Activated gamma-delta T cell treated with anti-CD3 and anti-CD28 coated beads, Interleukin-2, amount 50 U/mL, for 16 hours (primary cell): Measurements from ENCODE around the gene ABCC4.

Experiments
- DNase-seq: peaks from one replicate; pipeline ENCODE4 v3.0.0-alpha.2; 2020; ENCODE audit warnings: low read depth

The ABCC4 gene

GRCh38 chr13:95160112-95160906 is 140.9 kb downstream of the ABCC4 start:
- no peak for DNase-seq

GRCh38 chr13:95159458-95159857 is 141.8 kb downstream of the ABCC4 start:
- DNase-seq: no peak

DNA sequence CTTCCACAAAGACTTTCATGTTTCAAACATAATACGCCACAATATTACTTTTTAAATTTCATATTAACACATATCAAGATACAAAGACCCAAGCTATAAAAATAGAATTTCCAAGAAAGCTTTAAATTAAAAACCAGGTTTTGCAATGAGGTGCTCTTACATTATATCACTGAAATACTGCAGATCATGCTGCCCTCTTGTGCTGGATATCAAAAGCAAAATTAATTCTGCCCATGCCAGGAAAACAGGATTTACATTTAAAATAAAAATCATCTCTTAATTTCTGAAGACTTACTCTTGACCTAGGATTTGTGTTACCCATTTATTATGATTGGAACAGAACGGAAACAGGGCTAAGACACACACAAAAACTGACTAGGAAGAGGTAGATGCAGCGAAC is 145.0 kb downstream of the ABCC4 start:
- DNase-seq: no peak

DNA sequence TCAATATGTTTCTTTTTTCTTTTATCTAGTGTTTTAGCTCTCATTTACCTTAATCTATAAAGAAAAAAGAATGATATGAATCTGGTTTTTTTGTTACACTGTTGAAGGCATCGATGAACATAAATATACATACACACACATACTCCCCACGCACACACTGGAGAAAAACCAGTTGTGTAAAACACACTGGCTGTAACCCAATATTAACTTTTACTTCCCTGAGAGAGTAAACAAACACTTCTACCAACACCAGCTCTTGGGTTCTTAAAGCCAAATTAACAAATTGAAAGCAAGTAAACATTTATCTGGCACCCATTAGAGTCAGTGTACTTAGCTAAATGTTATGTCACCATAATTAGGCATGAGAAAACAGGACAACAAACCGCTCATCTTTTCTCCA is 145.7 kb downstream of the ABCC4 start:
- DNase-seq: no peak

- no peak for DNase-seq
These were observed 146.2 kb downstream of the ABCC4 start for GRCh38 chr13:95155093-95155492.

- no peak for DNase-seq
These were observed 146.8 kb downstream of the ABCC4 start for GRCh38 chr13:95154413-95154886.

DNA sequence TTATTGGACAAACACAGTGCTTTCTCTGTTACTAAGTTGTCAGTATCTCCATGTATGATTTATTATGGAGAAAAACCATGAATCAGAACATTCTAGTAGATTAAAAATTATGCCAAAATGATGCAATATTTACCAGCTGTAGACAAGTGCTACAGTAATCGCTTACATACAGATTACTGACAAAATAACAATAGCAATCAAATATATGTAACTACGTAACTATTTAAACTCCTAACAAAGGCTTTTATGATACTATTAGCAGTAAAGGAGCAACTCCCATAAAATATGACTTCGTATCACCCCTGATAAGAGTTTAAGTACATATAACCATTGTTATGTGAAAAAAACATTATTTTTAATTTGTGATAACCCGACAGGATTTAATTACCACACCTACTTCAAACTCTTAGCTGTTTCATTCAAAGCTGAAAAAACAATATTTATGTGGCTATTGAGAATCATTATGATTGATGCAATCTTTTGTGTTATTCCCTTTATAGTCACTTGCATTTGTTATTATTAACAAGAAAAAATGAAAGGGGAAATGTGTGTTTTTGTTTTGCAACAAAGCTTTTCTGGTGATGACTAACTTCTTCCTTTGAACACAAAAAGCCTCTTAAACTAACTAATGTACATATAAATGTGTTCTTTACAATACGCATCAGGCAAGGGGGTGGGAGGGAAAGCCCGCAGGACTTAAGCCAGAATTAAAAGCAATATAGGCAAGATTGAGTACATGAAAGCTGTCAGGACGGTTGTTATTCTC is 147.4 kb downstream of the ABCC4 start:
- no peak for DNase-seq

- no peak for DNase-seq
These were observed 149.2 kb downstream of the ABCC4 start for GRCh38 chr13:95151942-95152587.

DNA sequence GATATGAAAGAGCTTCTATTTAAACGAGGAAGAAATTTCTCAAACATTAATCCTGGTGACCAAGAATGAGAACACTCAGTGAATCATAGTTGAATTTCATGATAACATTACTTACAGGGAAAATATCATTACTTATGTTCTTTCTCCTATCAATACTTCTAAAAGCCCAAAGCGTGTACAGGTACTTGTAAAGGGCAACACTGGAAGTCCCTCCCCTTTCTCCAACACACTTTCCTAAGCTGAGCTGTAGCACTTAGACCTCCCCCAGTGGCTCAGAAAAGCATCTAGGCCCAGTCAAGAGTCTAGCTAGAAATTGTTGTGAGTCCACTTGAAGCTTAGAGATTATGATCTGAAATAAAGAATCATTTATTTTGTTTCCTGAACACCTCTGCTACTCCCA is 150.7 kb downstream of the ABCC4 start:
- no peak for DNase-seq

- DNase-seq: no peak
These were observed 154.8 kb downstream of the ABCC4 start for GRCh38 chr13:95146486-95146885.

GRCh38 chr13:95145587-95145986 is 155.7 kb downstream of the ABCC4 start:
- DNase-seq: no peak

GRCh38 chr13:95140502-95140901 is 160.7 kb downstream of the ABCC4 start:
- no peak for DNase-seq

- DNase-seq: no peak
These were observed 162.2 kb downstream of the ABCC4 start for GRCh38 chr13:95138876-95139585.

DNA sequence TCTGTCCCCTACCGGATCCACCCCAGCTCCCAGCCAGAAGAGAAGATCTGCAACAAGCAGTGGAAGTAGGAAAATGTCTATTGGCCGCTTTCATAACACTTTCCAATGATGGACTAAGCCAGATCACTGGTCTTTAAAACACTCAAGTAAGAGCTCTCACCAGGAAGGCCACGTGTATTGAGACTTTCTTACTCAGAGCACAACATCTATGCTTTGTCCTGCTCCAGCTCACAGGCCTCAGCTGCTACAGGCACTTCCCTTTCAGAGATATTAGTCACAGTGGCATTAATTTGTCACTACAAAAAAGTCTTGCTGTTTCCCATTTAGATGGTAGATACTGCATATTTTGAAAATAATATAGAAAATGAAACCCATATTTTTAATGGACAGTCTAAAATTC is 164.2 kb downstream of the ABCC4 start:
- no peak for DNase-seq

- no peak for DNase-seq
These were observed 164.6 kb downstream of the ABCC4 start for GRCh38 chr13:95136638-95137037.

DNA sequence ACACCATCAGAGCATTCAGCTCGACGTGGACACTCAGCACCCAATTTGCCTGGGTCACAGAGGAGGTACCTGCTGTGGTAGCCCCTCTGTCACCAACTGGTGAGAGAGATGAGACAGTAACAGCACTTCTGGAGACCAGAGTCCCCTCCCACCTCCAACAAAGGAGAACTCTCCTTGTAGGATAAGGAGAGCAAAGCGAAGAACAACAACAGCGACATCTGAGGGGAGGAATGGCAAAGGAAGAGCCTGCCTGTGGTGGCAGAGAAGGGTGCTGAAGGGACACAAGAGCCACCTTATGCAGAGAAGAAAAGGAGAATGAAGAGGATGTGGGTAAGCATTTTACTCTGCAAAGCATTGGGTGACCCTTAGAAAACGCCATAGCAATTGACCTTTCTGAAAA is 167.8 kb downstream of the ABCC4 start:
- no peak for DNase-seq

DNA sequence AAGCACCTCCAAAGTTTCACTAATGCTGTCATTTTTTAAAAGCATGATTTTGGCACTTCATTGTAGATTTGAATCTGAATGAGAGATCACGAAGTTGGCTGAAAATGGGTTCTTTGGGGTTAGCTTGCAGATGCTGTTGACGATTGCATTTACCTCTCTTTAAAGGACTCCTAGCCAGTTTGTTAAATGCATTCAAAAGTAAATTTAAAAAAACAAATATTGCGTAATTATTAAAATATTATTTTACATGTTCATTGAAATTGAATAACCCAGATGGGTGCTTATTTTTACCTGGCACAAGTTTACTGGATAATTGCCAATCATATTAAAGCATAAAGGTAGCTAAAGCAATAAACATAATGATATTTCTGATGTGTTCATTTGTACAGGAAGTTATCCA is 172.2 kb downstream of the ABCC4 start:
- DNase-seq: no peak

- DNase-seq: no peak
These were observed 173.1 kb downstream of the ABCC4 start for GRCh38 chr13:95128045-95128643.

DNA sequence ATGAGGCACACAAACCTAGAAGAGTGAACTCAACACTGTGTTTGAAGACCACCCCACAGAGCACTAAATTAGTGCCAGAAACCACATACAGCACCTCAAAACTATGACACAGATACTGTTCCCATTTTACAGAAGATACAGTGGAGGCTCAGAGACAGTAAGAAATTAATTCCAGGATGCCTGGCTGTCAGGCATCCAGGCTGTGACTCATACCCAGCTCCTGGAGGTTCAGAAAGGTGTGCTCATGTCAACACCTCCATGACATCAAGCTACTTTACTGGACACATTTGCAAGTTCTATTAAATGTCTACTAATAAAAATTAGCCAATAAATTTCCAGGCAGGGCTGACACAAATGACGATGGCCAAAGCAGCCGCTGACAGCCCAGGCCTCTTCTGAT is 176.3 kb downstream of the ABCC4 start:
- DNase-seq: no peak

GRCh38 chr13:95123726-95124125 is 177.5 kb downstream of the ABCC4 start:
- no peak for DNase-seq

DNA sequence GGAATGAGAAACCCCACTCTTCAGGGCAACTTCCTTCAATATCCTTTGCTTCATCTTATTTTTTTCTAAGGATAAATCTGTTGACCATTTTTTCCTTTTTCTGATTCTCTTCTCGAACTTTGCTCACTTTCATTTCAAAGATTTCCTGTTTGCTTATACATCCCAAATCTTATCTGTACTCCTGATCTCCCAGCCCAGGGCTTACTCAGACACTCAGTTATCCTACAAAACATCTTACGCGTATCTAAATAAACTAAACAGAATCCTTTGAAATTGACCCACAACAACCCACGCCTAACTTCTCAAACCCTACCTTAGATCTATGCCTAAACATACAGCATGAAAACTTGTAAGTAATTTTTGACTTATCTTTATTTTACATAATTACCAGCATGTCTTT is 179.2 kb downstream of the ABCC4 start:
- DNase-seq: no peak

- DNase-seq: no peak
These were observed 179.7 kb downstream of the ABCC4 start for GRCh38 chr13:95121516-95121915.
